Stomach (tissue), 9 donors: ENCODE results near the gene PIP. TPM values are rescaled to one million over a fixed set of nuclear protein-coding genes. Genes with fewer than 3 reads are reported as not detected.
"Not testable (repeated sequence)": the region's sequence is repeated elsewhere in the genome, so short reads cannot be mapped to it uniquely, and the experiment has no call there.

Source experiments
- DNase-seq, 2 donors: peaks; one replicate each; pipeline versions ENCODE4 v3.0.0 to v3.0.0-alpha.2; 2013 to 2019
- H3K27ac ChIP-seq, 5 donors: fragments of 200-600 bp in 4 of 5; sonication (generic) in 4 of 5; one replicate each; pipeline ENCODE4 v1.5.1; 2013 to 2019; ENCODE audit warnings: mild to moderate bottlenecking in 1 of 5, moderate library complexity in 1 of 5
- H3K27me3 ChIP-seq, 3 donors: fragments of 200-600 bp; sonication (generic); one replicate each; pipeline ENCODE4 v1.5.1; 2017 to 2019; ENCODE audit warnings: mixed run types in 1 of 3
- H3K36me3 ChIP-seq, 4 donors: fragments of 200-600 bp; sonication (generic); 1 replicate in 3 of 4; 2 replicates in 1 of 4; pipeline ENCODE4 v1.5.1; 2016 to 2019
- H3K4me1 ChIP-seq, 4 donors: fragments of 200-600 bp; sonication (generic); one replicate each; pipeline ENCODE4 v1.5.1; 2016 to 2019
- H3K4me3 ChIP-seq, 4 donors: fragments of 200-600 bp; sonication (generic) in 3 of 4; one replicate each; pipeline ENCODE4 v1.5.1; 2016 to 2019; ENCODE audit warnings: mild to moderate bottlenecking in 1 of 4
- H3K9me3 ChIP-seq, 4 donors: fragments of 200-600 bp; sonication (generic); one replicate each; pipeline ENCODE4 v1.5.1; 2016 to 2019
- EP300 ChIP-seq: sonication (generic); formaldehyde crosslinking; IDR thresholded peaks from one replicate; pipeline ENCODE4 v1.6.1; 2017; ENCODE audit warnings: antibody characterized with exemption
- POLR2A ChIP-seq, 4 donors: fragments of 450-650 bp; IDR thresholded peaks; one replicate each; pipeline ENCODE4 v1.6.1; 2016; ENCODE audit warnings: antibody characterized with exemption in 4 of 4, control low read depth in 2 of 4, mild to moderate bottlenecking in 1 of 4, moderate library complexity in 1 of 4
- POLR2AphosphoS5 ChIP-seq, 3 donors: sonication (generic); formaldehyde crosslinking; IDR thresholded peaks; one replicate each; pipeline ENCODE4 v1.6.1; 2016; ENCODE audit warnings: antibody characterized with exemption in 3 of 3
- WGBS, 5 donors: extraction: QIAGEN DNeasy Blood & Tissue Kit in 3 of 5; methylation state at CpG; one replicate each; pipeline versions ENCODE4 v1.1.5 to v1.1.7; 2013 to 2018; 5-methylcytosine and 5-hydroxymethylcytosine counted together
- intact Hi-C: fragments of 100-400 bp; cut with DNase I; formaldehyde crosslinking; loops from one replicate; pipeline ENCODE4 v1.15.1; 2023; ENCODE audit warnings: low total_unique reads
- polyA plus RNA-seq, 3 donors: library from polyadenylated mRNA; stranded (reverse); fragments of 200-250 nt; gene quantifications; one replicate each; pipeline ENCODE4 v1.2.3, GENCODE V29; 2013
- total RNA-seq, 5 donors: library from RNA; depleted of rRNA; stranded (reverse); fragments of >200 nt; gene quantifications; one replicate each; pipeline versions ENCODE4 v1.1.0 to v1.2.3, GENCODE V29; 2014 to 2016
- TF ChIP-seq, protein P1 (sequence below), 7 experiments: fragments of 450-650 bp in 4 of 7; fragments of 200-600 bp in 3 of 7; sonication (generic) in 3 of 7; IDR thresholded peaks; one replicate each; pipeline ENCODE4 v1.5.1; 2016 to 2019; ENCODE audit warnings: antibody characterized with exemption in 7 of 7, control low read depth in 2 of 7, mild to moderate bottlenecking in 1 of 7
- donor health status: healthy with polysubstance abuse.
- donor health status: Bipolar disorder and iron deficiency.
- donor health status: healthy.

The PIP gene
- total and polyA plus RNA-seq, 8 donors: 0.45 TPM; not detected in 7

DNA sequence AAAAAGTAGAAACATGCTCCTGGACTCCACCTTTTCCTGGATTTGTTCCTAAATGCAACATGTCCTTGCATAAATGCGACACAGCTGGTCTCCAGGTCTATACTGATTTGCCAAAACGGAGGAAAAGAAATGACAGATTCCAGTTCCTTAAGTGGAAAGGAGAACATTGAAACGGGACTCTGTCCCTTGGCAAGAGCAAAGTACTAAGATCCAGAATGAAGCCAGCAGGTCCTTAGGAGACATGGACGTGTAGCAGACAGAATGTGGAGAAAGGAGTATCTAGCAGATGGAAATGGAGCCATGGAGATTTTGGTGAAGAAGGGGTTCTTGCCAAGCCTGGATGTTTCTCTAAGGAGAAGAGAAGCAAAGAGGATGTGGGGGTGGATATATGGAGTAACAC is 16.2 kb downstream of the PIP start:
- Histone ChIP-seq H3K9me3 (no peaks in the 10 kb centered on the region), H3K27me3 (no peaks in the 10 kb centered on the region), H3K4me3 (no peak overlapping the region), H3K36me3 (no peaks in the 10 kb centered on the region), H3K4me1 (no peaks in the 10 kb centered on the region), H3K27ac (no peak overlapping the region)
- no peak for DNase-seq
- TF ChIP-seq POLR2AphosphoS5 (IDR thresholded peaks at IDR 0.05): no peak
- intact Hi-C loops: no loop called here
- 69 to 73% (median 71%) methylated on average over 4 of the region's 4 CpGs for WGBS, 5 donors

DNA sequence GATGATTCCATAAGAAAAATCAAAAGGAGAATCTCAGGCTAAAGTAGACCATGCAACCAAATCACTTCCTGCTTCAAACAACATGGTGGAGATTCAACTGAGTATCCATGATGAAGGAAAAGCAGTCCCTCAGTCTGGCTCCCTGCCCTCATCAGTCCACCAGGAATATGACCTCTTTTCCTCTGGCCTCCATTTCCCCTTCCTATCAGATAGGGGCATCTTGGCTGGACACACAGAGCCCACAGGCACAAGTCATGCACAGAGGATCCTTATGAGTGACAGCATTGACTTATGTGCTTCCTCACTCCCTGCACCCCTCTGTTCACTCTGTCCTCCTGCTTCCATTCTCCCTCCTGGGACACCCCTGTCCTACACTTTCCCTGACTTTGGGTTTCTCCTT is 16.8 kb downstream of the PIP start:
- no peak for TF ChIP-seq EP300
- TF ChIP-seq POLR2A (IDR thresholded peaks at IDR 0.05): no peak
- TF ChIP-seq POLR2AphosphoS5 (IDR thresholded peaks at IDR 0.05): no peak
- TF ChIP-seq, protein P1, sequence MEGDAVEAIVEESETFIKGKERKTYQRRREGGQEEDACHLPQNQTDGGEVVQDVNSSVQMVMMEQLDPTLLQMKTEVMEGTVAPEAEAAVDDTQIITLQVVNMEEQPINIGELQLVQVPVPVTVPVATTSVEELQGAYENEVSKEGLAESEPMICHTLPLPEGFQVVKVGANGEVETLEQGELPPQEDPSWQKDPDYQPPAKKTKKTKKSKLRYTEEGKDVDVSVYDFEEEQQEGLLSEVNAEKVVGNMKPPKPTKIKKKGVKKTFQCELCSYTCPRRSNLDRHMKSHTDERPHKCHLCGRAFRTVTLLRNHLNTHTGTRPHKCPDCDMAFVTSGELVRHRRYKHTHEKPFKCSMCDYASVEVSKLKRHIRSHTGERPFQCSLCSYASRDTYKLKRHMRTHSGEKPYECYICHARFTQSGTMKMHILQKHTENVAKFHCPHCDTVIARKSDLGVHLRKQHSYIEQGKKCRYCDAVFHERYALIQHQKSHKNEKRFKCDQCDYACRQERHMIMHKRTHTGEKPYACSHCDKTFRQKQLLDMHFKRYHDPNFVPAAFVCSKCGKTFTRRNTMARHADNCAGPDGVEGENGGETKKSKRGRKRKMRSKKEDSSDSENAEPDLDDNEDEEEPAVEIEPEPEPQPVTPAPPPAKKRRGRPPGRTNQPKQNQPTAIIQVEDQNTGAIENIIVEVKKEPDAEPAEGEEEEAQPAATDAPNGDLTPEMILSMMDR (IDR thresholded peaks at IDR 0.05): no peak
- H3K4me1 ChIP-seq: no peaks in the 10 kb centered on the region
- intact Hi-C loops: no loop called here
- no peak overlapping the region for H3K27ac ChIP-seq
- H3K36me3 ChIP-seq: no peaks in the 10 kb centered on the region
- no peak overlapping the region for H3K4me3 ChIP-seq
- no peaks in the 10 kb centered on the region for H3K9me3 ChIP-seq
- H3K27me3 ChIP-seq: no peaks in the 10 kb centered on the region
- no peak for DNase-seq

DNA sequence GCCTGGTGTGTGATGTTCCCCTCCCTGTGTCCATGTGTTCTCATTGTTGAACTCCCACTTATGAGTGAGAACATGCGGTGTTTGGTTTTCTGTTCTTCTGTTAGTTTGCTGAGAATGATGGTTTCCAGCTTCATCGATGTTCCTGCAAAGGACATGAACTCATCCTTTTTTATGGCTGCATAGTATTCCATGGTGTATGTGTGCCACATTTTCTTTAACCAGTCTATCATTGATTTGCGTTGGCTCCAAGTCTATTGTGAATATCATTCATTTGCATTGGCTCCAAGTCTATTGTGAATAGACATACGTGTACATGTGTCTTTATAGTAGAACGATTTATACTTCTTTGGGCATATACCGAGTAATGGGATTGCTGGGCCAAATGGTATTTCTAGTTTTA is 18.8 kb downstream of the PIP start:
- intact Hi-C loops, H3K4me1 ChIP-seq, H3K27me3 ChIP-seq, H3K36me3 ChIP-seq, H3K9me3 ChIP-seq, DNase-seq, H3K27ac ChIP-seq, H3K4me3 ChIP-seq: not testable (repeated sequence)
- 91 to 96% (median 94%) methylated on average over 6 of the region's 6 CpGs for WGBS, 5 donors

DNA sequence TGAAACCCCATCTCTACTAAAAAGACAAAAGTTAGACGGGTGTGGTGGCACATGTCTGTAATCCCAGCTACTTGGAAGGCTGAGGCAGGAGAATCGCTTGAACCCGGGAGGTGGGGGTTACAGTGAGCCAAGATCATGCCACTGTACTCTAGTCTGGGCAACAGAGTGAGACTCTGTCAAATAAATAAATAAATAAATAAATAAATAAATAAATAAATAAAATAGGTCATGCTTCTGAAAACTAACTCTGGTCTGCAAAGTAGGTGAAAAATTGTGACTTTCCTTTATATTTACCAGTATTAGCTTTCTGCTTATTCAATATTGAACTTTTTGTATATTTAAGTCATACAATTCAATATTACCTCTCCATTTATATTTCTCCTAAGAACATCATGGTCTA is 26.7 kb downstream of the PIP start:
- DNase-seq, H3K4me3 ChIP-seq: not testable (repeated sequence)
- 87 to 90% (median 89%) methylated on average over 3 of the region's 3 CpGs for WGBS, 5 donors

DNA sequence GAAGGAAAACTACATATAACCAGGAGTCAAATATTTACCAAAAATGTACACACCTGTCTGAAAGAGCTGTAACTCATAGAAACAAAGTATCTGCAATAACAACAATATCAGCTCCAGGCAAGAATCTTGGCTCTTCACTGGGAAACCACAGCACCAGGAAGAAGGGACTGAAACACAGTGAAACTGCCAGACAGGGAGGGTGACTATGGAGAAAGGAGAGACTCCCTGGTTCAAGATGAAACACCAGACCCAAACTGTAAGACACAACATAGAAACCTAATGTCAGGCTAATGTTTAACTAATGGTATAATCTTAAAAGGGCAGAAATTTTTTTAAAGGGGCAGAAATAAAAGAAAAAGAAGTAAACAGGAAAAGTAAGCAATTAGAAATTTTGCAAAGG is 39.8 kb downstream of the PIP start:
- no peaks in the 10 kb centered on the region for H3K36me3 ChIP-seq
- peaks cover 0 to 13% (median 8%) of the 10 kb centered on the region in 4 donors for H3K4me1 ChIP-seq
- no peak overlapping the region for H3K27ac ChIP-seq
- H3K4me3 ChIP-seq: no peak overlapping the region
- intact Hi-C loops: no loop called here
- DNase-seq: peak in 1 of 2 donors; percentile 2
- peaks cover 0 to 2% (median under 1%) of the 10 kb centered on the region in 4 donors for H3K9me3 ChIP-seq
- H3K27me3 ChIP-seq: no peaks in the 10 kb centered on the region
- TF ChIP-seq POLR2A (IDR thresholded peaks at IDR 0.05): no peak
- TF ChIP-seq EP300: no peak
- no peak for TF ChIP-seq POLR2AphosphoS5 (IDR thresholded peaks at IDR 0.05)
- TF ChIP-seq, protein P1 (IDR thresholded peaks at IDR 0.05): no peak

More for the DNA sequence above, 26.7 kb downstream of the PIP start:
- H3K9me3 ChIP-seq, H3K36me3 ChIP-seq, H3K27ac ChIP-seq, intact Hi-C loops, H3K4me1 ChIP-seq, H3K27me3 ChIP-seq: not testable (repeated sequence)

DNA sequence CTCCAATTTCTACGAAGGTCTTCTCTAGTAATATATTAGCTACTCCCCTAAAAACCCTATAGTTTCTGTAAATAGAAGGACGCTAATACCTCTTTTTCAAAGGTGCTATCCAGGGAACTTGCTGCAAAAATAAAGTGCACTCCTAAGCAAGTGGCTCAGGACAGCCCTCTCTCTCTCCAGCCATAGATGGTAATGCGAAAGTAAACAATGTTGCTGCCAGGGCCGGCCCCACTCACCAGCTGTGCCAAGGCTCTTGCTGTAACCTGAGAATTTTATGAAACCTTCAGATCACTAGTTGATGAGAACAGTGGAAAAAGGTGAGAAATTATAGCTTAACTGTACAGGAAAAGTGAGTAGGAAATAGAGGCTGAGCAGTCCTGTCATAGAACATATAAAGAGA is 40.5 kb downstream of the PIP start:
- Histone ChIP-seq H3K4me1 (peaks cover 0 to 13% (median 8%) of the 10 kb centered on the region in 4 donors), H3K27me3 (no peaks in the 10 kb centered on the region), H3K4me3 (no peak overlapping the region), H3K27ac (no peak overlapping the region), H3K36me3 (no peaks in the 10 kb centered on the region), H3K9me3 (peaks cover 0 to 5% (median 2%) of the 10 kb centered on the region in 4 donors)
- WGBS, 5 donors: 25 to 44% (median 27%) methylated on average over 4 of the region's 4 CpGs
- TF ChIP-seq POLR2A (IDR thresholded peaks at IDR 0.05) (no peak), POLR2AphosphoS5 (IDR thresholded peaks at IDR 0.05) (no peak), EP300 (no peak)
- TF ChIP-seq, protein P1 (IDR thresholded peaks at IDR 0.05): no peak
- DNase-seq: peak; percentile 58 to 79
- intact Hi-C loops: no loop called here
